GM21515 (cell line): Measurements from ENCODE around the gene CNTN4.

Source experiments
- ATAC-seq: cut with Tn5 transposase; IDR thresholded peaks from one replicate; pipeline ENCODE4 v1.9.1; 2021; ENCODE audit not compliant: unreplicated experiment

Gene CNTN4

DNA sequence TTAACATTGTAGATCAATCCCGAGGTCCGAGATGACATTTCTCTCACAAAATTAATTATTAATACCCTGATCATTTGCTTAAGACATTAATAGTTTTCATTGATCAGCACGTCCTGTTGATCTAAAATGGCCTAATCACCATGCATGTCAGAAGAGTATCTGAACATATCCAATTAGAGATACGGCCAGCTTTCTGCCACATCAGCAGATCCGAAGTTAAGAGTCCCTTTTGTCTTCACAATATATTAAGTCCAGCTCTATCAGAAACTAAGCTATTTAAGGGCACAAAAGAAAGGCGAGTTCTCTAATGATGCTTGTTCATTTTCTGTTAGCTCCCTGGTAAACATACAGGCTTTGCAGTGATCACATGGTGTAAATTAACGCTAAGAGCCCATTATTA, 470.3 kb downstream of the CNTN4 start:
- no peak for ATAC-seq

DNA sequence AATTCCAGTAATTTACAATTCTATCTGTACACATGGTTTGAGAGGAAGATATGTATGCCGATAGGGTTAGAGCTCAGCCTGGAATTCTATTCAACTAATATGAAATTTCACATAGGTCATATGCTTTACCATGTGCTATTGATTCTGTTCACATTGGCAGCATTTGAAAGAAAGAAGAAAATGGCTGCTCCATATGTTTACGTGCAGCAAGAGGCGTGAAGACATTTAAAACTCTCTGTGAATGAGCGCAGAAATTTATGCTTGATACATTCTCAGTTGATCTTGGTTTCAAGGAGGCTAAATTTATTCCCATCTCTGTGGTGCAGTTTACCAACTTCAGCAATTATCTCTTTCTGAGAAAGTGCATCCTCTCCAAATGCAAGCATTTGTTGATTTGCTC, 478.9 kb downstream of the CNTN4 start:
- no peak for ATAC-seq

DNA sequence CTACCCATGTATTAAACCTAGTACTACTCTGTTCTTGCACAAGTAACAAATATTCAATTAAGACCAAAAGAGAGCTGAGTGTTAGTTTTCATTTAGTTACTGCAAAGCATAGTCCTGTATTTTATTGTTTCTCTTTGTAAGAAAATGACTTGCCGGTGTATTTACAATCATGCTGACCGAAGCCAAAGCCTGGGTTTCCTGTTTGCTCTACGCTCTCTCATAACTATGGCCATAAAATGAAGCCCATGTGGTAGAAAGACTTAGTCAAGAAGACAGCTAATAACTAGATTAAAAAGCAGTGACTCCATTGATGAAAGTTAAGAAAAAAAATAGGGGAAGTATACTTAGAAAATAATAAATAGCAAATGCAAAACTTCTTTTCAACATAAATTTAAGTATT, 479.9 kb downstream of the CNTN4 start:
- ATAC-seq: no peak

DNA sequence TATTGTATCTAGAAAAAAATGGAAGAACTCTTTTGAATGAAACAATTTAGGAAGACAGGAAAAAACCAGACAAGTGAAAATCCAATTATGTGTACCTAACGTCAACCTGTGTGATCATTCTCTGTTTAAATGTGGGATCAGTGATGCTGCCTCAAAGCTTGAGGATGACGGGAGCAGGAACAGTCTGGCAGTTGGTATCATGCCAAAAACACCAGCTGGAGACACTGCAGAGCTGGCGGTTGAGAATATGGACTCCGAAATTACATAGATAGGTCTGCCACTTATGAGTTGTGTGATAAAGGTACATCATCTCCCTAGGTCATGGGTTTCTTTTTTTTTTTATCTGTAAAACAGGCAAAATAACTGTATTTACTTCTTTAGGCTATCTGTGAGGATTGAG, 480.5 kb downstream of the CNTN4 start:
- no peak for ATAC-seq

DNA sequence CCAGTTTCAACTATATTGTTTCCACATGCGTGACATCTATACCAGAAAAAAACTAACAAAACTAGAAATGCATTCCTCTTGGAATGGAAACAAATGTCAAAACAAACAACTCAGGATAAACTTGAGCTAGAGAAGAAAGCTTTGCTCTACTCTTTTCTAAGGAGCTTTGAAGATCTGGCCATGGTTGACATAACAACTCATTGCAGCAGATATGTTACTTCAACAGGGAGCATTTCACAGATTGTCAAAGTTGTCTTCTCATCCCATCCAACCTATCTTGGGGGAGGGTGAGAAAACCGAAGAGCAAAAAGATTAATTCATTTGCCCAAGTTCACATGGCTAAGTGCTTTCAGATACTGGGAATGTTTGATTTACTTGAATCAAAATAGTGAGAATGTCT, 484.4 kb downstream of the CNTN4 start:
- no peak for ATAC-seq

DNA sequence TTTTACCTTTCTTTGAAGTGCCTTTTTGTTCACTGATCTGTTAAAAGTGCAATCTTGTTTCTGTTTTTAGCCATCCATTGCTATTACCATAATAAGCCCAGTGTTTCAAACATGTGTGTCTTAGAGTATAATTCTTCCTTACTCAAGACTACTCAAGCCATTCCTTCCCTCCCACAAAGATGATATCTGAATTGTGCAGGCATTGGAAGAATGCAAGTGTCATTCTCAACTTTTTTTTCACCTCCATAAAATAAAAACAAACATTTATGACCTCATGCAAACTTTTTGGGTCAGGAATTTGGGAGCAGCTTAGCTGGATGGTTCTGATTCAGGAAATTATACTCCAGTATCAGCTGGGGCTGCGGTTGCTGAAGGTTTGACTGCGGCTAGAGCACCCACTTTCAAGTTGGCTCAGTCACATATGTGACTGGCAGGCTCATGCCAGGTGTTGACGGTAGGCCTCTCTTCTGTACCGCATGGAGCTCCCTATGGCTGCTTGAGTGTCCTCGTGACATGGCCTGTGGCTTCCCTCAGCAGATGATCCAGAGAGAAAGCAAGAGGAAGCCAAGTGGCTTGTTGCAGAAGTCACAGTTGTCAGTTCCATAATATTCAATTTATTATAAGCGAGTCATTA, 490.8 kb downstream of the CNTN4 start:
- no peak for ATAC-seq

DNA sequence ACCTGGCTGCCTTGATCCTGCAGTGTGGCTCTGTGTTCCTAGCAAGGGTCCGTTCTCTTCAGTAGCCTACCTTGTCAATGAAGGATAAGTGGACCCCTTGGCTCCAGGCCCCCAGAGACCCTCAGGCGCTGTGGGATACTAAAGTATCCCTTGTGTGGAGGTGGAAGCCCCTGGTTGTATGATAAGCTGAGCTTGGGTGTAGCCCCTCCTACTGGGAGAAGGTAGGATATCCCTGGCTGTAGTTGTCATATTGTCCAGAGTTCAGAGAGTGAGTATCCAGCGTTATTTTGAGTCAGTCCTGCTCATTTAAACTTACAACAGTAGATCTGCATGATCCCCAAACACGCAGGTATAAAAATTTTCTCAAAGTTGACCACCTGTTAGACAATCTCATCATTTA, 496.8 kb downstream of the CNTN4 start:
- no peak for ATAC-seq

DNA sequence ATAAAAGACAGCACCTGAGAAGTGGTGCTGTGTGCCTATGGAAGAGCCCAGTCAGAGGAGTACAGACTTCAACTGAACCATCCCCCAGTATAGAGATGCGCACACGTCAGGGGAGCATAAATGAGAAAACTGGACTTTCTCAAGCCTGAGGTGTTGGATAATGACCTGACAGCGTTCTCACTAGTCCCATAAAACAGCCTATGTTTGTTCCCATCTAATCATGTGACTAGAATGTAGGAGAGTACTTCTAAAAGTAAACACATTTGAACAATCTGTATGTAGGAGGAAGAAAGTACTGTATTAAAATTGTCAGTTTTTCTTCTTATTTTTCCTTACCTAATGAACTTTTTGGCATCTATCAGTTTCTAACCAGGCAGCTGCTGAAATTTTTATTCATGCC, 498.9 kb downstream of the CNTN4 start:
- no peak for ATAC-seq

DNA sequence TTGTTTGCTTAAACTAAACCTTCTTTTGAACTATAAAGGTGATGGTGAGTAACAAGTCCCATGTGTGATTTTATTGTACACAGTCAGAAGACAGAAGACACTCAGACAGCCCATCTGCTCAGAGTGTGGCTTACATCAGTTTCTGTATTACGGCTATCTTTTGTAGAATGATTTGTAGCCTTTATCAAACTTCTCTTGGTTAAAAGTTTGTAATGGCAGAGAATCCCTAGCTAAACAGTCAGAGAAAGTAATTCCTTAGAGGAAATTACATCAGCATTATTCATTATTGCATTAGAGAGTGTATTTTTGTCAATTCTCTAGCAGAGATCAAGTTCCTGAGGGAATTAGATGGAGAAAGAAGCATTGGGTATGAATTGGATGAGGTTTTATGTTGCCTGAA, 500.8 kb downstream of the CNTN4 start:
- no peak for ATAC-seq

DNA sequence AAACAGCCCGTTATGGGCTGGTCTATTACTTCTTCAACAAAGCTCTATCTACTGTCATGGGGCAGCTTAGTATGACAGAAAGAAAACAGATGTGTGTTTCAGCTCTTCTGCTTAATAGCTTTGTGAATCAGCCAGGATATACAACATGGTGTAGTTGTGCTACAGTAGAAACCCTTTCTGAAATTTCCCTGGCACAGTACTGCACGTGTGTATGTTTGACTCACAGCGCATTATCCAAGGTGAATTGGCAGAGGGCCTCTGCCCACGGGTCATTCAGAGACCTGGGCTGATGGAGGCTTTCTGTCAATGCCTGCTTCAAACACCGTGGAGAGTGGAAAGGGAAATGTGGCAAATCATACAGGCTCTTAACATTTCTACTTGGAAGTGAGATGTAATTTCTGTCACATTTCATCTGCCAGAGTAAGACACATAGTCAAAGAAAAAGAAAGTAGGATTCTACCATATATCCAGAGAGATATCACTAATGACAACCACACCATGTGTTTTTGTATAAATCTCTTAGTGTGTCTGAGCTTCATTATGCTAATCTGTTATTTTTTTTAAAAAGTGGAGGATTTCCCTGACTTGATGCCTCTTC, 505.1 kb downstream of the CNTN4 start:
- no peak for ATAC-seq

DNA sequence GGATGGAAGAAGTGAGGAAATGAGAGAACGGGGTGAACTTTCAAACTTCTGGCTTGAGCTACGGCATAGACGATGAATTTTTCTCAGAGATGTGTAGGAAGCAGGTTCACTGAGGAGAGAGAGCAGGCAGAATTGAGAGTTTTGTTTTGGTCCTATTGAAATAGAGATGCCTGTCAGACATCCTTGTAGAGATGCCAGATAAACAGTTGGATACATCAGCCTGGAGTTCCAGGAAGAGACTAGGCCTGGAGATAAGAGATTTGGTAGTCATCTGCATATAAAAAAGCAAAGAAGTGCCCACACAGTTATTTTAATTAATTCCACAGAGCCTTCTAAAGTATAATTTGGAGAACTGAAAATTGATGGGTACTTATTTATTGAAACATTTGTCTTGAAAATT, 515.9 kb downstream of the CNTN4 start:
- ATAC-seq: no peak

DNA sequence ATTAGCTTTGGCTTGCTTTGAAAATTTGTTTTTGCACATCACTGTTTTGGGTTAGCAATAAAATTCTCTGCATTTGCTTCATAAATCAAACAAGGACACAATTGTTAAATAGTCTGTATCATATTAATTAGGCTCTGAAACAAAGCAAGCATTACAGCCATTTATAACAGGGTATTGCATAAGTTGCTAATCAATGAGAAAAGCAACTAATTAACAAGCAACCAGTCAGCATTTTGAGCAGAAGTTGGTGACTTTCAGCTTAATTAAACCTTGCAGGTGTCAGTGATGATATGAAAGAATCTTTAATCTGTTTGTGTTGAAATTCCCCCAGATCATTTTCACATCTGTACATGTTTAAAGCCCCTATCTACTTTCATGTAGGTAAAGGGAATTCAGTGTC, 516.4 kb downstream of the CNTN4 start:
- ATAC-seq: no peak

DNA sequence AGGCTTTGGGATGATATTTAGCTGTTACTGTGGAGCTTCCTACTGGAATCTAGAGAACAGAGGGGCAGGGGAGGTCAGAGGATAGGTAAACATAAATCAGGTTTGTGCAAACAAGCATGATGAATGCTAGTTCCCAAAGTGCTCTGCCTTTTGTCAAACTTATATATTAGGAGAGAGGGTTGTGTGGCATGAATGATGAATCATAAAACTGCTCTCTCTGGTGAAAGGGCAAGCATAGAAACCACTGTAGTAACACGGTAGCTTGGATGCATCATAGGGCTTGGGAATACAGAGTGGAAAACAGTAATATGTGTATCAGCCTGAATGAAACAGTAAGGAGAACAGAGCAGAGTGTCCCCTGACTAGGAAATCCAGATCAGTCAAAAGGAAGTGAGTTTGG, 524.8 kb downstream of the CNTN4 start:
- no peak for ATAC-seq

DNA sequence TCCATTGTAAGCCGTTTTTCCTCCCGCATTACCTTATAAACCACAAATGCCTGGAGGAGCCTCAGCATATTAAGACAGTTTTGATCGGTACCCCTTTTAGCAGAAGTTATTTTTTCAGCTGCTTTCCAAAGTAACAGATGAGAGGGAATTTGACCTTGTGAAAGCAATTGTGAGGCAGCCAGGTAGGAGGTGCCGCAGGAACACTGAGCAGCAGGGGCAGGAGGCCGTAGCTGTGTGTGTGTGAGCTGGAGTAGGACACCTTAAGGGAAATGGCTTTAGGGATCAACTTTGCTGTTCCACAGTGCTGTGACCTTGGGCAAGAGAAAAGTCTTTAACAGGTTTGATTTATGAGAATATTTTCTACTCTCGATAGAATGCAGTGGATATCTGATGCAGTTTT, 529.5 kb downstream of the CNTN4 start:
- ATAC-seq: no peak

DNA sequence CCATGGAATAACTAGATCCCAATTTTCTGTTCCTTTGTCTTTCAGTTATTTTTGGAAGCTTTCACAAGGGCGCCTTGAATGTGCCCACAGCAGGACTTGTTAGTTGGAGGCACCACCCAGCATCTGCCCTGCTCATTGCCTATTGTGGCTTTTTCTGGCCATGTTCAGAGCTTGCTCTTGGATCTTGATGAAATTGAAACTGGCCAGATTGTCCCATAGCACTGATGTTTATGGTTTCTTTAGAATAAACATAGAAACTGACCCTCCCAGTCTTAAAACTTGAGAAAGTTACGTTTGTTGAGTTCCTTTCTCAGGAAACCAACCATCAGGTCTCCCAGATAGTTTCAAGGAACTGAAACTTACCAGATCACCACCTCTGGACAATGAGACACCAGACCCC, 536.8 kb downstream of the CNTN4 start:
- ATAC-seq: no peak

DNA sequence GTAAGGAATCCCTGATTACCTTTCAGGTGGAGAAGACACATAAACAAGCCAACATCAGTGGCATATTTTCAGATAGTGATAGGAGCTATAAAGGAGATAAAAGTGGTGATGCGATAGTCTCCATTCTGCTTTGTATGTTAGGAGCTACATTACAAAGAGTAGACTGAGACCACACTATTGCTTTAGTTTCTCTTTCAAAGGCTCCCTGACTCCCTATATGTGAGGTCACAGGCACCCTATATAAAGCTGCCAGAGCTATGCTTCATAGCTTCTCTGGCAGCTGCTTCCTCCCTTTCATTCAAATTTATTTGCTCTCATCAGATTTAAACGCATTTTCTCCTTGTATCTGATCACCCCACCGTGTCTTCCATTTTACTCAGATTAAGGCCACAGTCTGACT, 544.9 kb downstream of the CNTN4 start:
- no peak for ATAC-seq

DNA sequence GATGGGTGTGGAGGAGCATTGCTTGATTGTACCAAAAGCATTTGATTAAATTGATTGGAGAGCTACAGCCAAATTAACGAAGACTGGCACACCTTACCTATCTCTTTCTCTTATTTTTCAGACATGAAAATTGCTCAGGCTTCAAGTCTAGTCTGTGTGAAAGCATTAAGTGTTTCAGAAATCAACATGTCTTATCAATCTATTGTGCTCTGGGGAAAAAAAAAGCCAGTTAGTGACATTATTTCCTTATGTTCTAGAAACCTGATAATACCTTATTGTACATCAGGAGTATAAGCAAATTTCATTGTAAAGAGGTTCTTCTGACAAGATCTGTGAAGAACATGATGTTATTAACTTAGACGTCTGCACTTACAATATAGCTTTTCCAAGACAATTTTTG, 546.3 kb downstream of the CNTN4 start:
- ATAC-seq: no peak

DNA sequence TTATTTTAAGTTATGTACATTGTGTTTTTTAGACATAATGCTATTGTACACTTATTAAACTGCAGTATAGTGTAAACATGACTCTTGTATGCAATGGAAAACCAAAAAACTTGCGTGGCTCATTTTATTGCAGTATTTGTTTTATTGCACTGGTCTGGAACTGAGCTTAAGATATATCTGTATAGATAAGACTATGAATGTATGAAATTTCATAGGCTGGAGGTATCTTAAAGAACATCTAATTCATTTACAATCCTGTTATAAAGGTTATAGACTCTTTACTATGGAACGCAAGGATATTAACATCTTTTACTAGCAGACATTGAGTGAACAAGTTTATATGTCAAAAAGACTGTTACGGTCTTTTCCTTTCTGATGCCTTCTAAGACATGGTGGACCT, 552.1 kb downstream of the CNTN4 start:
- no peak for ATAC-seq

DNA sequence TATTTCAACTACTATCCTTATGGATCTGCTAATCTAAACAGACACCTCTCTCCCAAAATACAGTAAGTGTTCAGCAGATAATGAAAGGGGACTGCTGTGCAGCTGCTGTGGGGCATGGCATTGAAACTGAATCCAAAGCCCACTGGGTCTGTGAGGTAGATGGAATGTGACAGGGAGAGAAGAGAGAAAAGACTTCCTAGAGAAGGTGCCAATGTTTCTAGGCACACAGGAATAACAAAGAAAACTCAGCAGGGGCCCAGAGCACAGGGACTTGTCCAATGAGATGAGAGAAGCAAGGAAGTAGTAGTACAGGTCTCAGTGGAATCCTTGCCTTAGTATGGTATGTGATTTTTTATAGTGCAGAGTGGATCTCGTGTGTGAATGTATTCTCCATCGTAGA, 553.7 kb downstream of the CNTN4 start:
- ATAC-seq: no peak

DNA sequence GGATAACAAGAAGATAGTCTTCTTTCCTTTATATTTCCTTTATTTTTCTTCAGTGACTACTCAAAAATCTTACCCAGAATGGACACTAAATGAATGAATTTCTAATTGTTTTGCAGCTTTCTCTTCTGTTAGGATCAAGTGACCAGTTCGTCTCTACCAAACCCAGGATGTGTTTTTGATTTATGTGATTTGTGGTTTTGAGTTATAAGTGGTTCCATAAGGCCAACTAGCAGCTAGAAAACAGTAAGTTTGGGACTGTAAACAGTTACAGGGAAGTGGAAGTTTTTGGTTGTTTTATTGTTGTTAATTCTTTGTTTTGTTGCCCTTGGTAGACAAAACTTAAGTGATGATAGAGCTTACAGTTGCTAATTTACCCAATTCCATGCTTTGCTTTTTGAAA, 555.0 kb downstream of the CNTN4 start:
- ATAC-seq: no peak

DNA sequence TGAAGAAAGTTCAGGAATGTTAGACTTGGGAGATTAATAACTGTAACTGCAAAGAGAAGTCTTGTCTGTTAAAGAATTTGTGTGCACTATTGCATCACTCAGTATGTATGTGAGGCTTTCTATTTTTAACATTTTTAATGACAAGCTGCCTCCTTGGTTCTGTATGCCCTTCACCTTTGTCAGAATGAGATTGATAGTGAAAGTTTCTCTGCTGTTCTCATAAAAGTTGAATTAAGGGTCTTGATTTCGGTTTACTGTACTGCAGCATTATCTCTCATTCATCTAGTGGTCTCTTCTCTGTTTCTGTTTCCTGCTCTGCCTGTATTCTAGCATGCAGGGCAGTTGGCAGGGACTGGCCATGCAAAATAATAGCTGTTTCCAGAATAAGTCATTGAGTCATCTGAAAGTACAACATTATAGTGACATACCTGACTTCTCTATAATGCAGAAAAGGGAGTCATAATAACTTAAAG, 556.6 kb downstream of the CNTN4 start:
- no peak for ATAC-seq

DNA sequence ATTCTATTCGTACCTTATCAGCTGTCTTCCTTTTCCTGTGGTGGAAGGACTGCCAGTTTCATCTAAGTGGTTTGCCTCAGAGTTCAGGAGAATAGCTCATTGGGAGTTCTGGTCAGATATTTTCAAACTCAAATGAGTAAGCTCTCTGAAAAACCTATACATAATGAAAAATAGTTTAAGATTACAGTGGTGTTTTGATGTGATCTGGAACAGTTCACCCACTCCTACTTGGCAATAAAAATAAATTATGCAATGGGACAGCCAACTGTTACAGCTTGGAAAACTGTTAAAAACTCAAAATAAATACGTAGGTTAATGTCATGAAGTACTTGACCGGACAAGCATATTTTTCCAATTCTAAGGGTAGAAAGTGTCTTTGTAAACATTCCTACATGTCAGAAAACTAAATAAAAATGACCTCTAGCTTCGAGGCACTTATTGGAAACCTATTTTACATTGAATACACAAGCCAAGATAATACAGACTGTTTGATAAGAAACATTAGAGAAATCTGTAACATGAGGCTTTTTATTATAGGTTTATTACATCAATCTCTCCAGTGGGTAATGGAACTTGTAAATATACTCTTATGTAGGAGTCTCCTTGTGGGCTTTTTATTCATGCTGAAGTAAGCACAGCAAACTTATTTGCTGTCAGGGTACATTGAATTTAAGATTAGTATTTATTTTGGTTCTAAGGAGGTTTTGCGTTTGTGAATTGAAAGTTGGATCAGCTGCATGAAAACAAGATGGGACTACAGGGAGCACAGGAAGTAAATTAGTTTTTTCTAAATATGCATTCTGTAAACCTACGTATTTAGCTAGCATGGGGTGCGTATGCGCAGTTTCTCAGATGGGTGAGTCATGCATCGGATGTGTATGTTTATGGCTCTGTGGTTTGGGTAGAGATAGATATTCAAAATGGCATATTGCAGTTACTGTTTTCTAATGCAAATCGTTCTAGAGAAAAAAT, 558.4 kb downstream of the CNTN4 start:
- no peak for ATAC-seq
